Gastrocnemius medialis (tissue), 4 donors: ENCODE measurements around the gene ADIPOR2. TPM values are rescaled to one million over a fixed set of nuclear protein-coding genes. Genes with fewer than 3 reads are reported as not detected.

Source experiments
- ATAC-seq, 2 donors: fragments of 150-250 bp; one replicate each; pipeline ENCODE4 v1.9.1; 2016
- DNase-seq, 2 donors: peaks; one replicate each; pipeline ENCODE4 v3.0.0-alpha.2; 2019
- H3K27ac ChIP-seq, 4 donors: fragments of 200-600 bp; sonication (generic); 1 replicate in 1 of 4; 2 replicates in 3 of 4; pipeline ENCODE4 v1.5.1; 2016 to 2018; ENCODE audit warnings: mild to moderate bottlenecking in 2 of 4, moderate library complexity in 1 of 4
- H3K27me3 ChIP-seq, 3 donors: fragments of 200-600 bp; sonication (generic) in 2 of 3; 1 replicate in 1 of 3; 2 replicates in 2 of 3; pipeline versions ENCODE4 v1.5.1 to v1.6.0; 2016 to 2019; ENCODE audit warnings: mild to moderate bottlenecking in 1 of 3, moderate library complexity in 1 of 3
- H3K36me3 ChIP-seq, 2 donors: fragments of 200-600 bp; sonication (generic) in 1 of 2; one replicate each; pipeline ENCODE4 v1.5.1; 2017 to 2018
- H3K4me1 ChIP-seq, 2 donors: fragments of 200-600 bp; sonication (generic) in 1 of 2; one replicate each; pipeline ENCODE4 v1.5.1; 2016 to 2017; ENCODE audit warnings: mild to moderate bottlenecking in 2 of 2
- H3K4me3 ChIP-seq, 4 donors: fragments of 200-600 bp; sonication (generic) in 3 of 4; 1 replicate in 1 of 4; 2 replicates in 3 of 4; pipeline ENCODE4 v1.5.1; 2016 to 2019; ENCODE audit warnings: mild to moderate bottlenecking in 2 of 4
- H3K9me3 ChIP-seq, 3 donors: fragments of 200-600 bp; sonication (generic) in 2 of 3; 1 replicate in 1 of 3; 2 replicates in 2 of 3; pipeline ENCODE4 v1.5.1; 2016 to 2019
- CTCF ChIP-seq, 5 experiments: fragments of 450-650 bp in 3 of 5; fragments of 200-600 bp in 2 of 5; sonication (generic) in 2 of 5; IDR thresholded peaks in 4 of 5; conservative IDR thresholded peaks in 1 of 5; 1 replicate in 4 of 5; 2 replicates in 1 of 5; pipeline ENCODE4 v1.5.1; 2016 to 2019; ENCODE audit warnings: antibody characterized with exemption in 5 of 5, mild to moderate bottlenecking in 3 of 5, moderate library complexity in 3 of 5
- POLR2A ChIP-seq, 2 donors: fragments of 450-650 bp; IDR thresholded peaks; one replicate each; pipeline ENCODE4 v1.6.1; 2017; ENCODE audit warnings: antibody characterized with exemption in 2 of 2, mild to moderate bottlenecking in 2 of 2, moderate library complexity in 2 of 2
- in situ Hi-C, 4 donors: fragments of 200-750 bp; cut with MboI; loops; one replicate each; pipeline versions ENCODE4 v1.15.0 to v1.8.0; 2017; ENCODE audit warnings: low sequenced_read_pairs in 4 of 4
- intact Hi-C: fragments of 100-400 bp; cut with DNase I; formaldehyde crosslinking; loops from one replicate; pipeline ENCODE4 v1.15.1; 2023; ENCODE audit warnings: low total_unique reads
- total RNA-seq, 4 donors: library from RNA; depleted of rRNA; stranded (reverse); fragments of >200 nt; gene quantifications; one replicate each; pipeline versions ENCODE4 v1.1.0 to v1.2.3, GENCODE V29; 2016

ADIPOR2 gene
- total RNA-seq, 4 donors from 2014 or later, result 18.9 to 47.4 (median 25.1) TPM

GRCh38 chr12:1834186-1834925 lies 143.5 kb downstream of the ADIPOR2 start:
- no peak for DNase-seq
- no peaks in the 10 kb centered on the region for H3K9me3 ChIP-seq
- ATAC-seq, result no peak
- H3K27ac ChIP-seq, result no peak overlapping the region
- H3K36me3 ChIP-seq, result no peaks in the 10 kb centered on the region
- intact Hi-C loops, result no loop called here
- H3K27me3 ChIP-seq, result peaks cover 0 to 21% (median 9%) of the 10 kb centered on the region in 3 donors
- no peaks in the 10 kb centered on the region for H3K4me1 ChIP-seq
- no peak overlapping the region for H3K4me3 ChIP-seq
- TF ChIP-seq CTCF (IDR thresholded peaks at IDR 0.05 in 4 of 5, conservative IDR thresholded peaks at IDR 0.05 in 1 of 5) (no peak), POLR2A (IDR thresholded peaks at IDR 0.05) (no peak)
- in situ Hi-C loops, result no loop called here

- TF ChIP-seq POLR2A (IDR thresholded peaks at IDR 0.05), result no peak
- no peak for TF ChIP-seq CTCF (IDR thresholded peaks at IDR 0.05 in 4 of 5, conservative IDR thresholded peaks at IDR 0.05 in 1 of 5)
- in situ Hi-C loops, result no loop called here
- Histone ChIP-seq H3K27ac (no peak overlapping the region), H3K4me1 (no peaks in the 10 kb centered on the region), H3K27me3 (peaks cover 0 to 21% (median 9%) of the 10 kb centered on the region in 3 donors), H3K4me3 (no peak overlapping the region), H3K9me3 (no peaks in the 10 kb centered on the region), H3K36me3 (no peaks in the 10 kb centered on the region)
- no peak for DNase-seq
- ATAC-seq, result no peak
- intact Hi-C loops, result no loop called here
These were observed 144.6 kb downstream of the ADIPOR2 start for GRCh38 chr12:1835211-1836131.

GRCh38 chr12:1836241-1836803 lies 145.5 kb downstream of the ADIPOR2 start:
- in situ Hi-C loops, result no loop called here
- intact Hi-C loops, result no loop called here
- TF ChIP-seq POLR2A (IDR thresholded peaks at IDR 0.05) (no peak), CTCF (IDR thresholded peaks at IDR 0.05 in 4 of 5, conservative IDR thresholded peaks at IDR 0.05 in 1 of 5) (no peak)
- Histone ChIP-seq H3K36me3 (no peaks in the 10 kb centered on the region), H3K27me3 (peaks cover 0 to 21% (median 9%) of the 10 kb centered on the region in 3 donors), H3K4me1 (no peaks in the 10 kb centered on the region), H3K4me3 (no peak overlapping the region), H3K9me3 (no peaks in the 10 kb centered on the region), H3K27ac (no peak overlapping the region)
- DNase-seq (no peak), ATAC-seq (no peak)

- DNase-seq (no peak), ATAC-seq (no peak)
- Histone ChIP-seq H3K36me3 (no peaks in the 10 kb centered on the region), H3K4me3 (no peak overlapping the region), H3K9me3 (no peaks in the 10 kb centered on the region), H3K27me3 (peaks cover 0 to 21% (median 10%) of the 10 kb centered on the region in 3 donors), H3K27ac (no peak overlapping the region), H3K4me1 (no peaks in the 10 kb centered on the region)
- intact Hi-C loops (no loop called here), in situ Hi-C loops (no loop called here)
- TF ChIP-seq CTCF (IDR thresholded peaks at IDR 0.05 in 4 of 5, conservative IDR thresholded peaks at IDR 0.05 in 1 of 5) (no peak), POLR2A (IDR thresholded peaks at IDR 0.05) (no peak)
These were observed 146.1 kb downstream of the ADIPOR2 start for GRCh38 chr12:1836854-1837421.
